Astrocyte (in vitro differentiated cells and primary cell): ENCODE measurements around the gene SLC13A5.

Experiments
- EZH2 ChIP-seq: IDR thresholded peaks from 2 replicates; pipeline ENCODE4 v1.6.1; 2012; ENCODE audit warnings: mild to moderate bottlenecking, low read length, inconsistent platforms; ENCODE audit not compliant: insufficient read depth
- TF ChIP-seq, protein P1 (sequence below): IDR thresholded peaks from 2 replicates; pipeline ENCODE4 v1.5.1; 2011; ENCODE audit warnings: low read depth, mild to moderate bottlenecking, inconsistent platforms, low read length, moderate library complexity; ENCODE audit not compliant: insufficient read depth

DNA sequence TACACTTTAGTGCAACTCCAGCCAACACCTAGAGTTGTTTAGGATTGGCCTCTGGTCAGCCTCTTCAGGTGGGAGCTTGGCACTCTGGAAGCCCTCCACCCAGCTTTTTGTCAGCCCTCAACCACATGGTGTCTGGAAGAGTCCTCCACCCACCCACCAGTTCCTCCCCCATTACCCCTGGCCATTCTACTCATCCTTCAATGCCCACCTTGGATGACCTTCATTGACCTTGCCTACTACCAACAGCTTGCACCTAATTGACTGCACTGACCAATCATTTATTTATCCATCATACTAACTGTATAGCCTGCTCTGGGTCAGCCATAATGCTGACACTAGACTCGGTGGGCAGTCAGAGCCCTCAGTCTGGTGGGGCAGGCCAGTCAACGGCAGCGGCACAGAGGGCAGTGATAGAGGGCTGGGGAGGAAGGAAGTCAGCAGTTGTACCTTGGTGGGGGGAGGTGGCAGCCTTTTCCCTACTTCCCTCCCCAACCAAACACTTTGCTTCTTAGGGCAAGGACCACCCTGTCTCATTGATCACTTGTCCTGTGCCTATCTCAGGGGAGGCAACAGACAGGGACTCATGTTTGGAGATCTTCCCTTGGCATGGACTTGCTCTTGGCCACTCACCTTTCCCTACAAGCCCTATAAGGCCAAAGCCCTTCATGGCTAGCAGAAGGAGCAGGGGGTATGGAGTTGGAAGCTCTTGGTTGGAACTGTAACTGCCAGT lies 29.3 kb downstream of the SLC13A5 start:
- TF ChIP-seq, protein P1, sequence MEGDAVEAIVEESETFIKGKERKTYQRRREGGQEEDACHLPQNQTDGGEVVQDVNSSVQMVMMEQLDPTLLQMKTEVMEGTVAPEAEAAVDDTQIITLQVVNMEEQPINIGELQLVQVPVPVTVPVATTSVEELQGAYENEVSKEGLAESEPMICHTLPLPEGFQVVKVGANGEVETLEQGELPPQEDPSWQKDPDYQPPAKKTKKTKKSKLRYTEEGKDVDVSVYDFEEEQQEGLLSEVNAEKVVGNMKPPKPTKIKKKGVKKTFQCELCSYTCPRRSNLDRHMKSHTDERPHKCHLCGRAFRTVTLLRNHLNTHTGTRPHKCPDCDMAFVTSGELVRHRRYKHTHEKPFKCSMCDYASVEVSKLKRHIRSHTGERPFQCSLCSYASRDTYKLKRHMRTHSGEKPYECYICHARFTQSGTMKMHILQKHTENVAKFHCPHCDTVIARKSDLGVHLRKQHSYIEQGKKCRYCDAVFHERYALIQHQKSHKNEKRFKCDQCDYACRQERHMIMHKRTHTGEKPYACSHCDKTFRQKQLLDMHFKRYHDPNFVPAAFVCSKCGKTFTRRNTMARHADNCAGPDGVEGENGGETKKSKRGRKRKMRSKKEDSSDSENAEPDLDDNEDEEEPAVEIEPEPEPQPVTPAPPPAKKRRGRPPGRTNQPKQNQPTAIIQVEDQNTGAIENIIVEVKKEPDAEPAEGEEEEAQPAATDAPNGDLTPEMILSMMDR = no peak
- TF ChIP-seq EZH2 = no peak
